Suprapubic skin (tissue), 3 donors: ENCODE results near the gene COL15A1.

Source experiments
- CTCF ChIP-seq, 2 donors: fragments of 200-600 bp in 1 of 2; fragments of 450-650 bp in 1 of 2; sonication (generic) in 1 of 2; IDR thresholded peaks; one replicate each; pipeline ENCODE4 v1.5.1; 2016 to 2019; ENCODE audit warnings: antibody characterized with exemption in 2 of 2, mild to moderate bottlenecking in 1 of 2, moderate library complexity in 1 of 2
- EP300 ChIP-seq: sonication (generic); formaldehyde crosslinking; IDR thresholded peaks from one replicate; pipeline ENCODE4 v1.6.1; 2017; ENCODE audit warnings: antibody characterized with exemption
- POLR2A ChIP-seq, 2 donors: fragments of 450-650 bp; IDR thresholded peaks; one replicate each; pipeline ENCODE4 v1.6.1; 2017; ENCODE audit warnings: antibody characterized with exemption in 2 of 2, mild to moderate bottlenecking in 2 of 2, moderate library complexity in 2 of 2

GRCh38 chr9:99026271-99026955 is 82.7 kb downstream of the COL15A1 start:
- no peak for TF ChIP-seq CTCF (IDR thresholded peaks at IDR 0.05)
- no peak for TF ChIP-seq EP300
- no peak for TF ChIP-seq POLR2A (IDR thresholded peaks at IDR 0.05)
